Myocyte (in vitro differentiated cells): ENCODE measurements around the gene STX1B. TPM values are rescaled to one million over a fixed set of nuclear protein-coding genes. Genes with fewer than 3 reads are reported as not detected.
A peak's percentile ranks its signal among the peaks of the same experiment; 100 is the strongest.
"Not testable (repeated sequence)": the region's sequence is repeated elsewhere in the genome, so short reads cannot be mapped to it uniquely, and the experiment has no call there.

Source experiments
- DNase-seq: peaks from one replicate; pipeline ENCODE4 v3.0.0-alpha.2; 2012; ENCODE audit warnings: low read depth
- total RNA-seq: library from RNA; depleted of rRNA; stranded (reverse); fragments of >200 nt; gene quantifications from 2 replicates; pipeline ENCODE4 v1.2.3, GENCODE V29; 2014

The STX1B gene
- total RNA-seq, 1 donor from 2014 or later: 0.86 TPM

DNA sequence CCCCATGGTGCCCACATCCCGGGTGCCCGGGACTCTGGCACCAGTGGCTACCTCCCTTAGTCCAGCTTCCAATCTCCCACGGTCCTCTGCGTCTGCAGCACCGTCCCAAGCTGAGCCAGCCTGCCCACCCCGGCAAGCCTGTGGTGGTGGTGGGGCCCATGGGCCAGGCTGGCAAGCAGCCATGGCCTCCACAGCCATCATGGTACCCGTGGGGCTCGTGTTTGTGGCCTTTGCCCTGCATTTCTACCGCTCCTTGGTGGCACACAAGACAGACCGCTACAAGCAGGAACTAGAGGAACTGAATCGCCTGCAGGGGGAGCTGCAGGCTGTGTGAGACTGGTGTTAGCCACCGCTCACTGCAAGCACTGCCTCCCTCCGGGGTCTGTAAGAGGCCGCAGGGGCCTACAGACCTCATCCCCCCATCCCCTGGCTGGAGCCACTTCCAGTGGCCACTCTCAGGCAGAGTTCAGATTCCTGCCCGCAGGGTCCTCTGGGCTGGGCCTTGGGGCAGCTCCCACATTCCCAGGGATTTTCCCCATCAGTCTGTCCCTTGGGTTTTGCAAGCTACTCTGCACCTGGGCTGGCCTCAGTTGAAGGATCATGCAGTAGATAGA is 56.8 kb downstream of the STX1B start:
- DNase-seq: peak; percentile 71

- no peak for DNase-seq
Observed at GRCh38 chr16:30953111-30953510, 57.3 kb downstream of the STX1B start.

GRCh38 chr16:30951750-30952149 is 58.7 kb downstream of the STX1B start:
- DNase-seq: no peak

- no peak for DNase-seq
Observed at GRCh38 chr16:30951193-30951592, 59.2 kb downstream of the STX1B start.

GRCh38 chr16:30950516-30951065 is 59.8 kb downstream of the STX1B start:
- DNase-seq: no peak

DNA sequence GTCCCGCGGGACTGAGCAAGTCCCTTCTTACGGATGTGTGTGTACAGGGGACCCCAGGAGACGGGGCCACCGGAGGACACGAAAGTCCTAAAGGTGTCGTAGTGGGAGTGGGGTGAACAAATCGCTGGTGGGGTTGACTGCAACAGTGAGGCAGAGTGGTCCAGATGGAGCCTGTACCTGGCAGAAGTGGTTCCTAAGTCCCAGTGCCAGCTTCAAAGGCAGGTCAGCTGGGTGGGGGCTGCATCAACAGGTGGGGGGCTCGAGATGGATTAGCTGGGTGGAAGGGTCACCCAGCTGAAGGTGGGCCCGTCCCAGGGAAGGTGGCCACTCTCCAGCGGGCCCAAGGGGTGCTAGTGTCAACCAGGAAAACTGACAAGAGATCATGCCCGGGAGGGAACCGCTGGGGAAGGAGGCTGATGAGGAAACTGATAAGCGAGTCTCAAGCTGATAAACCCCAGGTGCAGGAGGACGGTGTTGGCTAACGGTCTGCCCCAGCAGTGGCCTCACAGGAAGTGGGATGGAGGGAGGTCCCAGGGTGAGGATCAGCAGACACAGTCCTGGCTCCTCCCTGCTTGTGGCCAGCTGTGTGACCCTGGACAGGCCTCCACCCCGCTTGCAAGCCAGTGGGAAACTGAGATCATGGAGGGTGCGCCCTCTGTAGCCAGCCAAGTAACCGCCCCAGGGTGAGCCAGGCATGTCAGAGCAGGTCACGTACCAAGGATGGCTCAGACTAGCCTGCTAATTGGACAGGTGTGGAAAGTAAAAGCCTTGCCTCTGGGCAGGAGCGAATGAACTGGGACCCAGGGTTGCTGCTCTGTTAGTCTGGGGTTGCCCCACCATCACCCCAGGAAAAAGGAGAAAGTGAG is 60.6 kb downstream of the STX1B start:
- DNase-seq: peak; percentile 93

DNA sequence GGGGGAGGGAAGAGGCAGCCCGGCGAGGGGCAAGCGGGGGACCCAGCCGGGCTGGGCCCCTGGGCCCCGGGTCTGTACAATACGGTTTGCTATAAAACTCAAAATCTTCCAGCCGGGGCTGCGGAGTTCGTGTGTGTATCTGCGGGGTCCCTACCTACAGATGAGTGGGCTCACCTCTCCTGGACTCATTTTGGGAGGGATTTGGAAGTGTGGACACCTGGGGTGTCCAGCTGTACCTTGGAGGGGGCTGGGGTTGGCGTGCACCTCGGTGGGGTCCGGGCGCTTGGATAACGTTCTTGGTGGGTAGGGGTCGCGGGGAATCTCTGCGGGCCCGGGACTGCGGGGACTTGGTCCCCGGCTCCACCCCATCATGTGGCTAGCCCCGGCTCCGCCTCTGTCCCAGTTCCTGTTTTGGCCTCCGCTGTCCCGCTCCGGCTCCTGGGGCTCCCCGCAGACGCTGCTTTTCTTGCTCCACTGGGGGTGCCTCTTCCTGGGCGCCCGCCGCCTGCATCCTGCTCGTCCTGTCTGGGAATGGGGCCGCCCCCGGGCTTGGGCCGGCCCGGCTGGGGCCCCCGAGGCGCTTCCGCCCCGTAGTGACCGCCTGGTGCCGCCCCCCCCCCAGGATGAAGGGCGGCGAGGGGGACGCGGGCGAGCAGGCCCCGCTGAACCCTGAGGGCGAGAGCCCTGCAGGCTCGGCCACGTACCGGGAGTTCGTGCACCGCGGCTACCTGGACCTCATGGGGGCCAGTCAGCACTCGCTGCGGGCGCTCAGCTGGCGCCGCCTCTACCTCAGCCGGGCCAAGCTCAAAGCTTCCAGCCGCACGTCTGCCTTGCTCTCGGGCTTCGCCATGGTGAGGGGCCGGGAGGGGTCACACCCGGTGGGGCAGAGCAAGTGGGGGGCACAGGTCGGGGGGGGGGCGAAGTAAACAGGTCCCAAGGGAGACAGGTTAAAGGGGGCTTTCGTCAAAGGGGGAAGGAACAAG is 61.5 kb downstream of the STX1B start, which contains the start of gene ORAI3:
TSS of gene ORAI3 (plus strand) at position 402 of the 983 bp plus-strand sequence. CDS start at position 624, 222 bp downstream.
- peak; percentile 73 for DNase-seq

DNA sequence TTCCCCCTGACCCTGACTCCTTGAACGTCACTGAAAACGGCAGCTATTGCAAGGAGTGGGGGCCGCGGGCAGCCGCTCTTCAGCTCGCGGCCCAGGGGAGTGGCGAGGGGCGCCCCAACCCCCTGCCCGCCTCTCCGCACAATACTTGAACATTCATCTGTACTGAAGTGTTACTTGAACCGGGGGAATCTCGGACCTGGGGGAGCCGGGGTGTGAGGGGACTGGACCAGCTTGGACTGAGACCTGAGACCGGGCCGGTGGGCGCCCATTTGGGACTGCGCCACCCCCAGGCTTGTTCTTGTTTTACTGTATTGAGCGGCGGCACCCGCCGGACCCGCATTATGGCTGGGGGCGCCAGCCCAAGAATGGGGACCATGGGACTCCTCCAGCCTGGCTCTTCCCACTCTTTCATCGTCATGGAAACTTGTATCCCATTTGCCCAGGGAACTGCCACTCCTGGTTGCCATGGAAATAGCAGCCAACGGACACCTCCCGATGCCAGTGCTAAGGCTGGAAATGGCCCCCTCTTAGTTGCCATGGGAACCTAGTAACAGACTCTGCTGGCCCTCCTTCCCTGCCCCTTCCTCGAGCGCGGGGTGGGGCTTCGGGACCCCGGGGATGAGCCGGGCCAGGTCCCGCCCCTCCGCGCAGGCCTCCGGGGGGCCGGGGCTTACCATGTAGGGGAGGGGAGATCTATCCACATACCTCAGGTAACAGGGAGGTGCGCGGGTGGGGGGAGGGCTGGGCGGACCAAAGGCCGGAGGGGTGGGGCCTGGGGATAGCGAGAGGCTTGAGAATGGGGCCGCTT is 62.4 kb downstream of the STX1B start:
- peak; percentile 94 for DNase-seq

- no peak for DNase-seq
Observed at GRCh38 chr16:30947541-30947858, 62.9 kb downstream of the STX1B start.

DNA sequence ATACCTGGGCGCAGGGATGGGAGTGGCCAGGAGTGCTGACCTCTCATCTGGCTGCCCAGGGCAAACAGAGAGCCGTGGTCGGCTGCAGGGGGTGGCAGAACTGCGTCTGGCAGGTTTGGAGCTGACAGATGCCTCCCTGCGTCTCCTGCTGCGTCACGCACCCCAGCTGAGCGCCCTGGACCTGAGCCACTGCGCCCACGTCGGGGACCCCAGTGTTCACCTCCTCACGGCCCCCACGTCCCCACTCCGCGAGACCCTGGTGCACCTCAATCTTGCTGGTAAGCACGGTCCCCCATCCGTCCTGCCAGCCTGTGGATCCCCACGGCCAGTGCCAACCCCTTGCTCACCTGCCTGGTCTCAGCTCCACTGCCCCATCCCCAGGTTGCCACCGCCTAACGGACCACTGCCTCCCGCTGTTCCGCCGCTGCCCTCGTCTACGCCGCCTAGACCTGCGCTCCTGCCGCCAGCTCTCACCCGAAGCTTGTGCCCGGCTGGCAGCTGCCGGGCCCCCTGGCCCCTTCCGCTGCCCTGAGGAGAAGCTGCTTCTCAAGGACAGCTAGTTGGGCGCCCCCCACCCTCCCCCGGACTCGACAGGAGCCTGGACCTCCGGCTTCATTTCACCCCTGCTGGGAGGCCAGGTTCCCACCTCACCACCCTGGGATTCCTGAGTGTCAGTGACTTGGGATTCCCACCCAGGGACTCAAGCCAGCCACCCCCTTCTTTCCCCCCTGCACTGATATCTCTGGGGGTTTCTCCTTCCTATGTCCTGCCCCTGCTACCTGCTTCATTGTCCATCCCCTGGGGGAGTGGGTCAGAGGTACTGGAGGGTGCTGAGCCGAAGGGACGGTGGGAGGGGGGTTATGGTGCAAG is 63.5 kb downstream of the STX1B start:
- no peak for DNase-seq

GRCh38 chr16:30944352-30944751 is 66.1 kb downstream of the STX1B start:
- no peak for DNase-seq

GRCh38 chr16:30942426-30942806 is 68.0 kb downstream of the STX1B start:
- DNase-seq: no peak

DNA sequence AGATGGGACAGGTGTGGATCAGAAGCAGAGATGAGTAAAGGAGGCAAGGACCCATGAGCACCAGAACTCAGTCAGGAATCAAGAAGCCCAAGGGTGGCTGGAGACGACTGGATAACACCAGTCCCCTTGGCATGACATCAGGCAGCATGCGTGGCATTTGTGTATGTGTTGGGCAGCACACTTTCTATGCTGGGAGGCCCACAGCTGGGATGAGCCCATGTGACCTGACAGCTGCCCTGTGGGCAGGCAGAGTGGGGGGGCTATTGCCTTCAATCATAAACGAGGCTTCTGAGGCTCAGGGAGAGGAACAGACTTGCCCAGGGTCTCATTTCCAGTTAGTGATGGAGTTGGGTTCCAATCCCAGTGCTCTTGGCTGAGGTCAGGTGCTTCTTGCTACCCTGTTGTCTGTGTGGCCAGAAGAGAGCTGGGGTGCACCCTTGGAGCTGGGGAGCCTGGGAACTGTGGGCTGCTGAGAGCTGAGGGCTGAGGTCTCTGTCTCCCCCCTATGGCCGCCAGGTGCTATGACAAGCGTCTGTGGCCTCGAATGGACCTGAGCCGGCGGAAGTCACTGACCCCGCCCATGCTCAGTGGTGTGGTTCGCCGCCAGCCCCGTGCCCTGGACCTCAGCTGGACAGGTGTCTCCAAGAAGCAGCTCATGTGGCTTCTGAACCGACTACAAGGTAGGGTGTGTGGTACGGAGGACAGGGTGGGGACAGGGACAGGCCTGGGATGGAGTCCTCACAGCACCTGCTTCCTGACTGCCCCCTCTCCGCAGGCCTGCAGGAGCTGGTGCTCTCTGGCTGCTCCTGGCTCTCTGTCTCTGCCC is 68.6 kb downstream of the STX1B start:
- DNase-seq: peak; percentile 81

- not testable (repeated sequence) for DNase-seq
Observed at GRCh38 chr16:30939571-30939970, 70.9 kb downstream of the STX1B start.
